ENCODE measurements around the gene WDR46. TPM values are rescaled to one million over a fixed set of nuclear protein-coding genes. Genes with fewer than 3 reads are reported as not detected.

WDR46 gene, protein sequence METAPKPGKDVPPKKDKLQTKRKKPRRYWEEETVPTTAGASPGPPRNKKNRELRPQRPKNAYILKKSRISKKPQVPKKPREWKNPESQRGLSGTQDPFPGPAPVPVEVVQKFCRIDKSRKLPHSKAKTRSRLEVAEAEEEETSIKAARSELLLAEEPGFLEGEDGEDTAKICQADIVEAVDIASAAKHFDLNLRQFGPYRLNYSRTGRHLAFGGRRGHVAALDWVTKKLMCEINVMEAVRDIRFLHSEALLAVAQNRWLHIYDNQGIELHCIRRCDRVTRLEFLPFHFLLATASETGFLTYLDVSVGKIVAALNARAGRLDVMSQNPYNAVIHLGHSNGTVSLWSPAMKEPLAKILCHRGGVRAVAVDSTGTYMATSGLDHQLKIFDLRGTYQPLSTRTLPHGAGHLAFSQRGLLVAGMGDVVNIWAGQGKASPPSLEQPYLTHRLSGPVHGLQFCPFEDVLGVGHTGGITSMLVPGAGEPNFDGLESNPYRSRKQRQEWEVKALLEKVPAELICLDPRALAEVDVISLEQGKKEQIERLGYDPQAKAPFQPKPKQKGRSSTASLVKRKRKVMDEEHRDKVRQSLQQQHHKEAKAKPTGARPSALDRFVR
- 100 to 1,000 TPM in 1 of 9 donors, 10 to 100 TPM in 8; 44.0 to 117 (median 53.7) TPM for total RNA-seq
- 100 to 1,000 TPM in 2 of 3 donors, 10 to 100 TPM in 1; 48.7 to 139 (median 104) TPM for polyA plus RNA-seq
- long read RNA-seq, donor 1, transcript WDR46-231 (15 exons, 2,358 nt) = major isoform, 6 of 169 reads
- long read RNA-seq, donor 1, partial matches to known transcripts = 150 of 169 reads
- long read RNA-seq, donor 1, other reads (novel, unspliced or antisense) = 13 of 169 reads
- long read RNA-seq, donor 2, partial matches to known transcripts = 0 of 2 reads
- long read RNA-seq, donor 2, other reads (novel, unspliced or antisense) = 0 of 2 reads
- long read RNA-seq, donor 3, transcript WDR46-231 (15 exons, 2,358 nt) = major isoform, 6 of 6 reads
- long read RNA-seq, donor 3, partial matches to known transcripts = 0 of 6 reads
- long read RNA-seq, donor 3, other reads (novel, unspliced or antisense) = 0 of 6 reads
- long read RNA-seq, donor 4, transcript WDR46-231 (15 exons, 2,358 nt) = major isoform, 14 of 21 reads
- long read RNA-seq, donor 4, partial matches to known transcripts = 6 of 21 reads
- long read RNA-seq, donor 4, other reads (novel, unspliced or antisense) = 1 of 21 reads
- long read RNA-seq, donor 5, transcript WDR46-231 (15 exons, 2,358 nt) = major isoform, 86 of 113 reads
- long read RNA-seq, donor 5, partial matches to known transcripts = 6 of 113 reads
- long read RNA-seq, donor 5, other reads (novel, unspliced or antisense) = 21 of 113 reads
- long read RNA-seq, donor 6, transcript WDR46-231 (15 exons, 2,358 nt) = major isoform, 12 of 22 reads
- long read RNA-seq, donor 6, partial matches to known transcripts = 4 of 22 reads
- long read RNA-seq, donor 6, other reads (novel, unspliced or antisense) = 6 of 22 reads
- long read RNA-seq, donor 7, partial matches to known transcripts = 0 of 3 reads
- long read RNA-seq, donor 7, other reads (novel, unspliced or antisense) = 0 of 3 reads
- long read RNA-seq, donor 8, partial matches to known transcripts = 0 of 4 reads
- long read RNA-seq, donor 8, other reads (novel, unspliced or antisense) = 0 of 4 reads
- long read RNA-seq, donor 9, partial matches to known transcripts = 0 of 2 reads
- long read RNA-seq, donor 9, other reads (novel, unspliced or antisense) = 0 of 2 reads
- long read RNA-seq, donor 10, partial matches to known transcripts = 0 of 1 reads
- long read RNA-seq, donor 10, other reads (novel, unspliced or antisense) = 0 of 1 reads

DNA sequence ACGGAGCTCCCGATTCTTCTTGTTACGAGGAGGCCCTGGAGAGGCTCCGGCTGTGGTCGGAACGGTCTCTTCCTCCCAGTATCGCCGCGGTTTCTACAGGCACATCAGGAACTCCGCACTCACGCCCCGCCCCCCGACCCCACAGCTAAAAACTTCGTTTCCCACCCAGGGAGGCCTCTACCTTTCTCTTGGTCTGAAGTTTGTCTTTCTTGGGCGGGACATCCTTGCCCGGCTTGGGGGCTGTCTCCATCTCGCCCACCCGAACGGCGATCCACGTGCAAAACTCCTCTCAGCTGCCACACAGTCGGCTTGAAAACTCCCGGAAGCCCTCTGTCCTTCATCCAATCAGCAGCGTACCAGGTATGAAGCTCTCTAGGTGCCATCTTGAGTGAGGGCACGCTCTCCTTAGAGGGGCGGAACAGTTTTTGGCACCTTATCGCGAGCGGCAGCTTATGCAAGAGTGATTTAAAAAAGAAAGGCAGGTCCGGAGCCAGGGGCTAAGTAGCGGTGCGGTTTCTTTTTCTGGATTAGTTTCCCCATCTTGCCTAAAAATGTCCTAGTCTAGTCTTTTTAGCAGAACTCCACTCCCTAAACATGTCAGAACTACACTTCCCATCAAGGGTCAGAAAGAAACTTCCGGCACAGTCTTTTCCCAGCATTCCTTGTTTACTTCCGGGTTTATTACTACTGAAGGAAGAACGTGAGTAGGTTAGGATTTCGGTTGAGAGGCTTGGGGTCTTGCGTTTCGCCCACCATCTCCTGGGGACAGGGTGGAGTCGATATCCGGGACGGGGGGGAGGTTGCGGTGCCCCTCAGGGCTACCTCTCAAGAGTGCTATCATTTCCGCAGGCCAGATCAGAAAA, at the start of gene WDR46, which contains the start of gene PFDN6:
Gene WDR46 (minus strand): TSS at position 319 of the 863 bp plus-strand sequence. CDS start 69 bp downstream, at position 250.
Gene PFDN6 (plus strand): TSS at position 681 of the 863 bp plus-strand sequence. CDS start 256 bp downstream, outside the sequence.
- Histone ChIP-seq H3K4me3 (peak within 1 kb of the TSS; percentile 2 to 81 (median 66)), H3K36me3 (replicated peaks in 1 of 2) (peaks cover 0 to 65% of the 10 kb centered on the region in 2 donors), H3K27me3 (no peaks in the 10 kb centered on the region), H3K9me3 (replicated peaks in 1 of 3) (no peaks in the 10 kb centered on the region), H3K4me1 (replicated peaks in 1 of 2) (peaks cover 5 to 21% of the 10 kb centered on the region in 2 donors), H3K27ac (peak within 1 kb of the TSS in 4 of 5 donors; percentile 32 to 80 (median 56))
- 0 to 1% (median 0%) methylated on average over 35 to 43 of the region's 43 CpGs for WGBS, 4 donors
- intact Hi-C loops (cut with DNase I) = no loop called here
- TF ChIP-seq POLR2A (IDR thresholded peaks at IDR 0.05) = peak in 1 of 2 donors; percentile 27
- TF ChIP-seq, protein P1, sequence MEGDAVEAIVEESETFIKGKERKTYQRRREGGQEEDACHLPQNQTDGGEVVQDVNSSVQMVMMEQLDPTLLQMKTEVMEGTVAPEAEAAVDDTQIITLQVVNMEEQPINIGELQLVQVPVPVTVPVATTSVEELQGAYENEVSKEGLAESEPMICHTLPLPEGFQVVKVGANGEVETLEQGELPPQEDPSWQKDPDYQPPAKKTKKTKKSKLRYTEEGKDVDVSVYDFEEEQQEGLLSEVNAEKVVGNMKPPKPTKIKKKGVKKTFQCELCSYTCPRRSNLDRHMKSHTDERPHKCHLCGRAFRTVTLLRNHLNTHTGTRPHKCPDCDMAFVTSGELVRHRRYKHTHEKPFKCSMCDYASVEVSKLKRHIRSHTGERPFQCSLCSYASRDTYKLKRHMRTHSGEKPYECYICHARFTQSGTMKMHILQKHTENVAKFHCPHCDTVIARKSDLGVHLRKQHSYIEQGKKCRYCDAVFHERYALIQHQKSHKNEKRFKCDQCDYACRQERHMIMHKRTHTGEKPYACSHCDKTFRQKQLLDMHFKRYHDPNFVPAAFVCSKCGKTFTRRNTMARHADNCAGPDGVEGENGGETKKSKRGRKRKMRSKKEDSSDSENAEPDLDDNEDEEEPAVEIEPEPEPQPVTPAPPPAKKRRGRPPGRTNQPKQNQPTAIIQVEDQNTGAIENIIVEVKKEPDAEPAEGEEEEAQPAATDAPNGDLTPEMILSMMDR (IDR thresholded peaks at IDR 0.05) = no peak
- DNase-seq = peak; percentile 79 to 92 (median 86)

DNA sequence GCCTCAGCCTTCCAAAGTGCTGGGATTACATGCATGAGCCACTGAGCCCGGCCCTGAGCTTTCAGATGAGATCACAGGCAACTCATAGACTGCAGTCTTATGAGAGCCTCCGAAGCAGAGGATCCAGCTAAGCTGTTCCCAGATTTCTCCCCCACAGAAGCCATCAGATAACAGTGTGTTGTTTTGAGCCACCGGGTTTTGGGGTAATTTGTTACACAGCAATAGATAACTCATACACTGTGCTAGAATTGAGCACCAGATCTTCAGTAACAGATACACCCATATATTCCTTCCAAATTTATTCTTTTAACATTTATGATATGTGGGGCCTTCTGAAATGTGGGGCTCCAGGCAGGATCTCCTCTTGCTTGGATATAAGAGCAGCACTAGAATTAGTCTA, 47.5 kb upstream of the WDR46 start:
- DNase-seq = no peak
- 78 to 86% (median 83%) methylated on average over 2 to 3 of the region's 3 CpGs for WGBS, 4 donors

More for the DNA sequence above, 47.5 kb upstream of the WDR46 start:
- no peak overlapping the region for H3K27ac ChIP-seq
- TF ChIP-seq, protein P1 (IDR thresholded peaks at IDR 0.05) = no peak
- TF ChIP-seq POLR2A (IDR thresholded peaks at IDR 0.05) = no peak
- intact Hi-C loops (cut with DNase I) = no loop called here
- H3K4me1 ChIP-seq (replicated peaks in 1 of 2) = no peaks in the 10 kb centered on the region
- no peaks in the 10 kb centered on the region for H3K9me3 ChIP-seq (replicated peaks in 1 of 3)
- no peak overlapping the region for H3K4me3 ChIP-seq
- H3K27me3 ChIP-seq = no peaks in the 10 kb centered on the region
- H3K36me3 ChIP-seq (replicated peaks in 1 of 2) = no peaks in the 10 kb centered on the region
